ENCODE data around the gene RALGAPA2. TPM values are rescaled to one million over a fixed set of nuclear protein-coding genes. Genes with fewer than 3 reads are reported as not detected.

Gene RALGAPA2
- total RNA-seq, 1 donor from 2014 or later = 22.1 TPM

- H3K27me3 Mint-ChIP-seq (ENCODE audit: low read depth) = no peaks in the 10 kb centered on the region
- H3K4me1 Mint-ChIP-seq (ENCODE audit: low read depth) = peaks cover 11% of the 10 kb centered on the region
- intact Hi-C loops (cut with micrococcal nuclease) = no loop called here
- no peak overlapping the region for H3K4me3 Mint-ChIP-seq (ENCODE audit: low read depth)
- no peaks in the 10 kb centered on the region for H3K36me3 Mint-ChIP-seq (ENCODE audit: low read depth)
- no peaks in the 10 kb centered on the region for H3K9me3 Mint-ChIP-seq
- no peak for DNase-seq (ENCODE audit: low spot score)
- no peak overlapping the region for H3K27ac Mint-ChIP-seq
Observed at GRCh38 chr20:20663841-20664240, 48.6 kb downstream of the RALGAPA2 start.

GRCh38 chr20:20658871-20659431, 53.5 kb downstream of the RALGAPA2 start:
- Mint-ChIP-seq H3K4me1 (ENCODE audit: low read depth) (no peaks in the 10 kb centered on the region), H3K36me3 (ENCODE audit: low read depth) (no peaks in the 10 kb centered on the region), H3K4me3 (ENCODE audit: low read depth) (no peak overlapping the region), H3K27me3 (ENCODE audit: low read depth) (no peaks in the 10 kb centered on the region), H3K9me3 (no peaks in the 10 kb centered on the region), H3K27ac (no peak overlapping the region)
- intact Hi-C loops (cut with micrococcal nuclease) = no loop called here
- DNase-seq (ENCODE audit: low spot score) = no peak

- Mint-ChIP-seq H3K27me3 (ENCODE audit: low read depth) (no peaks in the 10 kb centered on the region), H3K4me1 (ENCODE audit: low read depth) (no peaks in the 10 kb centered on the region), H3K36me3 (ENCODE audit: low read depth) (no peaks in the 10 kb centered on the region), H3K9me3 (no peaks in the 10 kb centered on the region), H3K27ac (no peak overlapping the region), H3K4me3 (ENCODE audit: low read depth) (no peak overlapping the region)
- no peak for DNase-seq (ENCODE audit: low spot score)
- intact Hi-C loops (cut with micrococcal nuclease) = no loop called here
Observed at GRCh38 chr20:20658123-20658522, 54.3 kb downstream of the RALGAPA2 start.

- intact Hi-C loops (cut with micrococcal nuclease) = no loop called here
- Mint-ChIP-seq H3K9me3 (no peaks in the 10 kb centered on the region), H3K4me3 (ENCODE audit: low read depth) (no peak overlapping the region), H3K27ac (no peak overlapping the region), H3K36me3 (ENCODE audit: low read depth) (no peaks in the 10 kb centered on the region), H3K27me3 (ENCODE audit: low read depth) (no peaks in the 10 kb centered on the region), H3K4me1 (ENCODE audit: low read depth) (no peaks in the 10 kb centered on the region)
- no peak for DNase-seq (ENCODE audit: low spot score)
Observed at GRCh38 chr20:20657092-20657491, 55.4 kb downstream of the RALGAPA2 start.

- no peaks in the 10 kb centered on the region for H3K27me3 Mint-ChIP-seq (ENCODE audit: low read depth)
- DNase-seq (ENCODE audit: low spot score) = no peak
- intact Hi-C loops (cut with micrococcal nuclease) = no loop called here
- no peaks in the 10 kb centered on the region for H3K4me1 Mint-ChIP-seq (ENCODE audit: low read depth)
- H3K36me3 Mint-ChIP-seq (ENCODE audit: low read depth) = no peaks in the 10 kb centered on the region
- H3K9me3 Mint-ChIP-seq = no peaks in the 10 kb centered on the region
- H3K27ac Mint-ChIP-seq = no peak overlapping the region
- no peak overlapping the region for H3K4me3 Mint-ChIP-seq (ENCODE audit: low read depth)
Observed at GRCh38 chr20:20655883-20656282, 56.6 kb downstream of the RALGAPA2 start.

GRCh38 chr20:20649945-20650344, 62.5 kb downstream of the RALGAPA2 start:
- H3K9me3 Mint-ChIP-seq = no peaks in the 10 kb centered on the region
- no peak overlapping the region for H3K4me3 Mint-ChIP-seq (ENCODE audit: low read depth)
- intact Hi-C loops (cut with micrococcal nuclease) = no loop called here
- no peak overlapping the region for H3K27ac Mint-ChIP-seq
- no peaks in the 10 kb centered on the region for H3K4me1 Mint-ChIP-seq (ENCODE audit: low read depth)
- H3K27me3 Mint-ChIP-seq (ENCODE audit: low read depth) = no peaks in the 10 kb centered on the region
- no peak for DNase-seq (ENCODE audit: low spot score)
- H3K36me3 Mint-ChIP-seq (ENCODE audit: low read depth) = no peaks in the 10 kb centered on the region

- no peaks in the 10 kb centered on the region for H3K9me3 Mint-ChIP-seq
- no peak overlapping the region for H3K4me3 Mint-ChIP-seq (ENCODE audit: low read depth)
- H3K27ac Mint-ChIP-seq = no peak overlapping the region
- peaks cover 12% of the 10 kb centered on the region for H3K36me3 Mint-ChIP-seq (ENCODE audit: low read depth)
- H3K27me3 Mint-ChIP-seq (ENCODE audit: low read depth) = no peaks in the 10 kb centered on the region
- no peak for DNase-seq (ENCODE audit: low spot score)
- intact Hi-C loops (cut with micrococcal nuclease) = no loop called here
- H3K4me1 Mint-ChIP-seq (ENCODE audit: low read depth) = no peaks in the 10 kb centered on the region
Observed at GRCh38 chr20:20643927-20644326, 68.5 kb downstream of the RALGAPA2 start.

- no peak for DNase-seq (ENCODE audit: low spot score)
- peaks cover 21% of the 10 kb centered on the region for H3K36me3 Mint-ChIP-seq (ENCODE audit: low read depth)
- no peaks in the 10 kb centered on the region for H3K4me1 Mint-ChIP-seq (ENCODE audit: low read depth)
- H3K27me3 Mint-ChIP-seq (ENCODE audit: low read depth) = no peaks in the 10 kb centered on the region
- no peak overlapping the region for H3K27ac Mint-ChIP-seq
- no peak overlapping the region for H3K4me3 Mint-ChIP-seq (ENCODE audit: low read depth)
- H3K9me3 Mint-ChIP-seq = no peaks in the 10 kb centered on the region
- intact Hi-C loops (cut with micrococcal nuclease) = no loop called here
Observed at GRCh38 chr20:20641783-20642182, 70.7 kb downstream of the RALGAPA2 start.

GRCh38 chr20:20638878-20639277, 73.6 kb downstream of the RALGAPA2 start:
- H3K27ac Mint-ChIP-seq = no peak overlapping the region
- no peak for DNase-seq (ENCODE audit: low spot score)
- no peaks in the 10 kb centered on the region for H3K4me1 Mint-ChIP-seq (ENCODE audit: low read depth)
- no peaks in the 10 kb centered on the region for H3K27me3 Mint-ChIP-seq (ENCODE audit: low read depth)
- peaks cover 37% of the 10 kb centered on the region for H3K36me3 Mint-ChIP-seq (ENCODE audit: low read depth)
- no peak overlapping the region for H3K4me3 Mint-ChIP-seq (ENCODE audit: low read depth)
- intact Hi-C loops (cut with micrococcal nuclease) = no loop called here
- no peaks in the 10 kb centered on the region for H3K9me3 Mint-ChIP-seq

- Mint-ChIP-seq H3K4me3 (ENCODE audit: low read depth) (no peak overlapping the region), H3K9me3 (no peaks in the 10 kb centered on the region), H3K36me3 (ENCODE audit: low read depth) (peaks cover 37% of the 10 kb centered on the region), H3K27ac (no peak overlapping the region), H3K27me3 (ENCODE audit: low read depth) (no peaks in the 10 kb centered on the region), H3K4me1 (ENCODE audit: low read depth) (no peaks in the 10 kb centered on the region)
- intact Hi-C loops (cut with micrococcal nuclease) = no loop called here
- no peak for DNase-seq (ENCODE audit: low spot score)
Observed at GRCh38 chr20:20637998-20638725, 74.3 kb downstream of the RALGAPA2 start.

- no peak overlapping the region for H3K27ac Mint-ChIP-seq
- H3K4me3 Mint-ChIP-seq (ENCODE audit: low read depth) = no peak overlapping the region
- intact Hi-C loops (cut with micrococcal nuclease) = no loop called here
- DNase-seq (ENCODE audit: low spot score) = no peak
- H3K36me3 Mint-ChIP-seq (ENCODE audit: low read depth) = peaks cover 31% of the 10 kb centered on the region
- no peaks in the 10 kb centered on the region for H3K4me1 Mint-ChIP-seq (ENCODE audit: low read depth)
- no peaks in the 10 kb centered on the region for H3K27me3 Mint-ChIP-seq (ENCODE audit: low read depth)
- H3K9me3 Mint-ChIP-seq = no peaks in the 10 kb centered on the region
Observed at GRCh38 chr20:20635006-20635405, 77.4 kb downstream of the RALGAPA2 start.

- H3K27me3 Mint-ChIP-seq (ENCODE audit: low read depth) = no peaks in the 10 kb centered on the region
Observed at GRCh38 chr20:20632644-20633043, 79.8 kb downstream of the RALGAPA2 start.

GRCh38 chr20:20630551-20630950, 81.9 kb downstream of the RALGAPA2 start:
- Mint-ChIP-seq H3K36me3 (ENCODE audit: low read depth) (peaks cover 26% of the 10 kb centered on the region), H3K27ac (no peak overlapping the region), H3K4me1 (ENCODE audit: low read depth) (no peaks in the 10 kb centered on the region), H3K9me3 (no peaks in the 10 kb centered on the region), H3K27me3 (ENCODE audit: low read depth) (no peaks in the 10 kb centered on the region), H3K4me3 (ENCODE audit: low read depth) (no peak overlapping the region)
- no peak for DNase-seq (ENCODE audit: low spot score)
- intact Hi-C loops (cut with micrococcal nuclease) = no loop called here

More at GRCh38 chr20:20632644-20633043, 79.8 kb downstream of the RALGAPA2 start:
- DNase-seq (ENCODE audit: low spot score) = no peak
- no peaks in the 10 kb centered on the region for H3K4me1 Mint-ChIP-seq (ENCODE audit: low read depth)
- no peak overlapping the region for H3K27ac Mint-ChIP-seq
- intact Hi-C loops (cut with micrococcal nuclease) = no loop called here
- H3K9me3 Mint-ChIP-seq = no peaks in the 10 kb centered on the region
- H3K4me3 Mint-ChIP-seq (ENCODE audit: low read depth) = no peak overlapping the region
- H3K36me3 Mint-ChIP-seq (ENCODE audit: low read depth) = peaks cover 25% of the 10 kb centered on the region
